Measurements from ENCODE around the gene LSG1.

DNA sequence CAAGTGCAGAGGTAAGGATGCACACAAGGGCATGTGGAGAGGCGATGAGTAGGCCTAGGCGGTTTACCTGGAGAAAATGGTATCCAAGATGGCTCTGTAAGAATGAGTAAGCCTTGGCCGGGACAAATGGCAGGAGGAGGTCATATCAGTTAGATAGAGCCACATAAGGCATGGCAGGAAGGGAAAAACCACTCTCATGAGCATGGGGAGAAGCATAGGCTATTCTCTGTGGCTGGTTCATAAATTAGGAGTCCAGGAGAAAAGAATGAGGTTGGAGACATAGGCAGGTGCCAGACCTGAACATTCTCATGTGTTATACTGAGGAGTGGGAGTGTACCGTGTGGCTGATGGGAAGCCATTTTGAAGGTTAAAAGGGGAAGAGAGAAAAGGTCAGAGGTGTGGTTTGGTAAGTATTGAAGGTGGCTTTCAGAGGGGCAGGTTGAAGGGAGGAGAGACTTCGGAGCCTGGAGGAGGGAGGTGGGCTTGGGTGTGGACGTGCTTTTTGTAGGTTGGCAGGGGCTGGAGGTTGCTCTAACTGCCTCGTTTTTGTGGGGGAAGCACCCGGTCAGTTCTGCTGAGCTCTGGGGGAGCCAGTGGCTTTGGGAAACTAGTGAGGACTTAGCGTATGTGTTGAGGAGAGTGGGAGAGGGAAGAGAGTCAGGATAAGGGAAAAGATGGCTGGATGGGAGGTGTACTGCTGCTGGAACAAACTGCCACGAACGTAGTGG lies 9.1 kb upstream of the LSG1 start:
- TF ChIP-seq, protein P1, sequence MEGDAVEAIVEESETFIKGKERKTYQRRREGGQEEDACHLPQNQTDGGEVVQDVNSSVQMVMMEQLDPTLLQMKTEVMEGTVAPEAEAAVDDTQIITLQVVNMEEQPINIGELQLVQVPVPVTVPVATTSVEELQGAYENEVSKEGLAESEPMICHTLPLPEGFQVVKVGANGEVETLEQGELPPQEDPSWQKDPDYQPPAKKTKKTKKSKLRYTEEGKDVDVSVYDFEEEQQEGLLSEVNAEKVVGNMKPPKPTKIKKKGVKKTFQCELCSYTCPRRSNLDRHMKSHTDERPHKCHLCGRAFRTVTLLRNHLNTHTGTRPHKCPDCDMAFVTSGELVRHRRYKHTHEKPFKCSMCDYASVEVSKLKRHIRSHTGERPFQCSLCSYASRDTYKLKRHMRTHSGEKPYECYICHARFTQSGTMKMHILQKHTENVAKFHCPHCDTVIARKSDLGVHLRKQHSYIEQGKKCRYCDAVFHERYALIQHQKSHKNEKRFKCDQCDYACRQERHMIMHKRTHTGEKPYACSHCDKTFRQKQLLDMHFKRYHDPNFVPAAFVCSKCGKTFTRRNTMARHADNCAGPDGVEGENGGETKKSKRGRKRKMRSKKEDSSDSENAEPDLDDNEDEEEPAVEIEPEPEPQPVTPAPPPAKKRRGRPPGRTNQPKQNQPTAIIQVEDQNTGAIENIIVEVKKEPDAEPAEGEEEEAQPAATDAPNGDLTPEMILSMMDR (conservative IDR thresholded peaks at IDR 0.05; ENCODE audit: low read length) = no peak
- no peak for TF ChIP-seq EZH2phosphoT487 (IDR thresholded peaks at IDR 0.05; ENCODE audit: borderline replicate concordance)

All from Loucy (cell line).